ENCODE data around the gene PHGDH.

Gene PHGDH

DNA sequence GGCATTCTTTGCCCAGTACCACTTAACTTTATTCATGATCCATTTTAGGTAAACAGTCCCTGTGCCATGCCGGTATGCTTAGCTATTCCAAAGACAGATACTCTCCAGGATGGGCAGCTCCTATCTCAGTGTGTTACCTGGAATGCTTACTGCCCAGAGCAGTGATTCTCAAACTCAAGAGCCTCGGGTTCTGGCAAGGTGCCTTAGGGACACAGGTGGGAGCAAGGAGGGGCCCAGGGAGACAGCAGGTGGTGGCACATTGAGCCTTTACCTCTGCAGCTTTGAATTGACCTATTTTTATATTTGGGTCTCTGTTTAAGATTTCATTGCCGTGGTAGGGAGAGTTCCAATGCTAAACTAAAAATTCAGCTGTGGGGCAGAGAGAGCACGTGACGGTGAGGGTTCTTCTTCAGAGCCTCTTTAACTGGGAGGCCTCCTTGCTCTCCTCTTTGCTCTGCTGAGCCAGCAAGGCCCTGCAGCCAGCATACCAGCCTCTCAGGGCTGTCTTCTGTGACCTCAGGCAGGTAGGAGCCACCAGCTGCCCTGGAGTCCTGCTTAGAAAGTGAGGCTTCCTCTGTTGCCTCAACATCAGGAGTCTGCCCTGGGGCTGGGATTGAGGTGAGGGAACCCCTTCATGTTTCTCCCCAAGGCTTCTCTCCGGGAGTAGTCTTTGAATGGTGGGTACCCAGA is 20.2 kb downstream of the PHGDH start:
- no peak for DNase-seq (ENCODE audit: low read depth in 3 of 3)

DNA sequence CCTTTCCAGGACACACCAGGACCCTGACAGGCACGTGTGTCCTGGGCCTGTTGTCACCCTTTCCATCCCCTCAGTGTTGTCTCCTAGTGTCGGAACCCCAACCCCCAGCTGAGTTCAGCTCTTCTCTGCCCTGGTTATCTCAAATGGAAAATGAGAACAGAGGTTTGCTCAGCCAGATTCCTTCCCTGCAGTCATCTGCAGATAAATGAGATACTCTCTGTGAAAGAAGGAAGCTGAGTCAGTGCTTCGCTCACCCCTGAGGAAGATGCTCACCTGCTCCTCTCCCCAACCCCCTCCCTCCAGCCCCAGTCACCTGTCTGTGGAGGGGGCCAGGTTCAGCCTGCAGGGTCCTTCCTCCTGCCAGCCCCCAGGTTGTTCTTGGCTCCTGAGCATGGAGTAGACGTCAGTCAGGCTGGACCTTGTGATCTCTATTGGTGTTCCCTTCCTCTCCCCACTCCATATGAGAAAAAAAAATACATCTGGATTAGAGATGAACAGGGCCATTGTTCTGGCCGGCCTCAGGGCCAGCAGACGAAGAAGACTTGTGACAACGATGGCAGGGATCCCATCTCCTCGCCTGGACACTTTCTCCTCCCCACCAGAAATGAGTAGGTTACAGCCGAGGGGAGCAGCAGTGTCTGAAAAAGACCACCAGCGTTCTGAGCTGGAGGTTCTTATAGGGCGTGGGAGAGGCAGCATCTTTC is 20.9 kb downstream of the PHGDH start:
- no peak for DNase-seq (ENCODE audit: low read depth in 3 of 3)

- DNase-seq (ENCODE audit: low read depth in 3 of 3) = no peak
These were observed 22.0 kb downstream of the PHGDH start for GRCh38 chr1:119733754-119734153.

GRCh38 chr1:119735217-119735616 is 23.5 kb downstream of the PHGDH start:
- no peak for DNase-seq (ENCODE audit: low read depth in 3 of 3)

GRCh38 chr1:119736649-119737039 is 24.9 kb downstream of the PHGDH start:
- no peak for DNase-seq (ENCODE audit: low read depth in 3 of 3)

- no peak for DNase-seq (ENCODE audit: low read depth in 3 of 3)
These were observed 25.4 kb downstream of the PHGDH start for GRCh38 chr1:119737040-119737682.

GRCh38 chr1:119738100-119738720 is 26.5 kb downstream of the PHGDH start:
- DNase-seq (ENCODE audit: low read depth in 3 of 3) = no peak

GRCh38 chr1:119739150-119739549 is 27.4 kb downstream of the PHGDH start:
- DNase-seq (ENCODE audit: low read depth in 3 of 3) = no peak

- no peak for DNase-seq (ENCODE audit: low read depth in 3 of 3)
These were observed 28.5 kb downstream of the PHGDH start for GRCh38 chr1:119740261-119740660.

- DNase-seq (ENCODE audit: low read depth in 3 of 3) = no peak
These were observed 29.4 kb downstream of the PHGDH start for GRCh38 chr1:119740896-119741780.

DNA sequence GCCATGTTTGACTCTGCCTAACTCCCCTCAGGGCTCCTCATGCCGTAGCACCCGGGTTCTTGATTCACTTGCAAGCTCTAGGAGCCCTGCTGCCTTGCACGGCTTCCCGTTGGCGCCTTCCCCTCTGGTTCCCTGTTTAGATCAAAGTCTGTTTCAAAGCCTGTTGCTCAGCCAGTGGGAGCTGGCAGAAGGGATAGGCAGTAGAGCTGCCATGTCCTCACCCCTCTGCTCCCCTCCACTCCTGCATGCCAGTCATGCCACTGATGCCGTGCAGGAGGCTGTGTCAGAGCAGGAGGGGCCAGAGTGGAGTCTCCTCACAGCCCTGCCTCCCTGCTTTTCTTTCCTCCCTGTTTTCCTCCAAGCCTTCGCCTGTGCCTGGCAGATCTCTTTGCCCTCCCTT is 30.5 kb downstream of the PHGDH start:
- DNase-seq (ENCODE audit: low read depth in 3 of 3) = no peak

- no peak for DNase-seq (ENCODE audit: low read depth in 3 of 3)
These were observed 30.9 kb downstream of the PHGDH start for GRCh38 chr1:119742677-119743076.

DNA sequence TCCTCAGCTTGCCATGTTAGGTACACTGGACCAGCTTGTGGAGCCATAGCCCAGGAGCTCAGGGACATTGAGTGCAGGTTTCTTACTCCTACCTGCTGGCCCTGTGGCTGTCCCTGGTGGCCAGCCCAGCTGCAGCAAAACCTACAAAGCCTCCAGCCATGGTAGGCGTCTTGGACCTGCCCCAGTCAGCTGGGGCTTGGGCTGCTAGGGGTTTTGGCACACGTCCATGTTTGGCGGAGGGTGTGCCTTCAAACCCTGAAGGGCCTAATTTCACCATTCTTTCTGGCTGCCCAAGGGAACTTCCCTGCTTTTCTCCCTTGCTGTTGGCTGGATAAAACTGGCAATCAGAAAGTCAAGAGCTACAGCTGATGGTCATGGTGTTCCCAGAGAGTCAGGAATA is 31.6 kb downstream of the PHGDH start:
- no peak for DNase-seq (ENCODE audit: low read depth in 3 of 3)

- peak; percentile 28 to 38 (median 34) for DNase-seq (ENCODE audit: low read depth in 3 of 3)
These were observed 32.3 kb downstream of the PHGDH start for GRCh38 chr1:119743776-119744597.

DNA sequence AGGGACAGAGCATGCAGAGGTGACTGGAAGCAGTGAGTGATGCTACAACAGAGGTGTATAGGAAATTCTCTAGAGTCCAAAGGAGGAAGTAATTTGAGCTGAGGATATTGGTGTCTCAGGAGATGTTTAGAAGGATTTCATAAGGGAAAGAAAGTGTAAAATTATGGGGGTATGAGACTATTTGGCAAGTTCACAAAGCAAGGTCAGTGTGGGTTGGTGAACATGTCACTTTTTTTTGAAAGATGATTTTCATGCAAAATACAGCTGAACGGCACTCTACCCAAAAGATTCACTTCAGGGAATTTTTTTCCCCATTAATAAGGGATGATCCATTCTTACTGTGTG is 32.8 kb downstream of the PHGDH start:
- DNase-seq (ENCODE audit: low read depth in 3 of 3) = no peak

DNA sequence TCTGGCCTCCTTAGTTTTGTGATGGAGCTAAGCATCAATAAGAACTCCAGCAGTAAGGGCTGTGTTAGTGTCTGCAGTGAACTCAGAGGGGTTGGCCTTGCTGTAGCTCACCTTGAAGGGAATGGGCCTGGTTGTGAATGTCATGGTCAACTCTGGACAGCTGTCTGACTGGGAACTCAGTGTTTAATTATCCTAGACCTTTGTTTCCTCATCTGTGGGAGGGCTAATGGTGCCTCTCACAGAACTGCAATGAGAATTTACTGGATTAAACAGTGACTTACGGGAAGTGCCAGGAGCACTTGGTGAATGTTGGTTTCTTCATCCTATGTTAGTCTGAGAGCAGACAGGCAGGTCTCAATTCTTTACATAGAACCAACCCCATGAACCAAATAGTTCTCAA is 33.3 kb downstream of the PHGDH start:
- no peak for DNase-seq (ENCODE audit: low read depth in 3 of 3)

GRCh38 chr1:119747451-119747850 is 35.7 kb downstream of the PHGDH start:
- DNase-seq (ENCODE audit: low read depth in 3 of 3) = no peak

DNA sequence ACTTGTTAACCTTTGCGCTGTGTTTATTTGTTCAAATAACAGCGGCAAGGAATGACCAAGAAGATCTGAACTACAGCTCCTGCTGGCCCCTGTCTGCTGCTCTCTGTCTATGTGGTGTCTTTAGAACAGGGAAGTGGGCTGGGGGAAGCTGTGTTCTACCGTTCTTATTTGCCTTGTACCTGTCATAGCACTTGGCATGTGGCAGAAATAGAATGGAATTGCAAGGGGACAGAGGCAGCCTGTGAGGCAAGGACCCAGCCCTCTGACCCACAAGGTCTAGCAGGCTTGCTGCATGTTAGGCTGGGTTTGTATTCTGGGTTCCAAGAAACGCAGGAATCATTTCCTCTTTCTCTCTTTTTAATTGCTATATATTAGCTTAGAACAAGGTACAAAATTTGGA is 36.3 kb downstream of the PHGDH start:
- DNase-seq (ENCODE audit: low read depth in 3 of 3) = no peak

DNA sequence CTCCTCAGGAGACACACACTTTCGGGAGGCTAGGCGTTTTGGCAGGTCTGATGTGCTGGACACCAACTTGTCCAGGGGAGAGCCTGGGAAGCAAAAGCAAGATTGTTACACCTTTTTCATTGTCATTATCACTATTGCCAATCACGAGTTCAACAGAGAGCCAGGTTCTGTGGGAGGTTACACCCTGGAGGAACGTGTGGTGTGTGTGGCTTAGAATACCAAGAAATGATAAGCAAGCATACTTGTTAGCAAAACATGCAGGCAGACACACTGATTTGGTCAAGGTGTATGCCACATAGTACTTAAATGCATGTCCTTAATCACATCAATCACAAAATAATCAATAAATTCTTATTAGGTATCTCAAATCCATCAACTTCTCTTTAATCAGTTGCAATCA is 40.9 kb downstream of the PHGDH start:
- DNase-seq (ENCODE audit: low read depth in 3 of 3) = no peak

DNA sequence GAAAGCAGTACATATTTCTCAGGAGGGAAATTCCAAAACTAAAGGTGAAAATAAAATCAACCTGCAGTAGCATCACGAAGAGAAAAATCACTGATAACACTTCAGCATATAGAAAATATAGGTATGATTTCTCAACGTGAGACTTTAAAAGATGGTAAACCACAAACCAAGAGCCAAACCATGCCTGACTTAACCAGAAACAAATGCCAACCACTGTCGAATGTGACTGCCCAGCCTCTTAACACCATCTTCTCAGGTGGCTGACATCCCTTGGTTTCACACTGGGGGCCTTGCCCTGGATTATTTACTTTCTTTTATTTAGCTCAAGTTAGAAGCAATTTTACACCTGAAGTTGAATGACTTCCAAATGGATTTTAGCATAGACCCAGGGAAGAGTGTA is 46.9 kb downstream of the PHGDH start:
- no peak for DNase-seq (ENCODE audit: low read depth in 3 of 3)

- DNase-seq (ENCODE audit: low read depth in 3 of 3) = no peak
These were observed 50.7 kb downstream of the PHGDH start for GRCh38 chr1:119762409-119762808.

Data from stimulated activated CD4-positive, alpha-beta T cell treated with anti-CD3 and anti-CD28 coated beads, TNF-alpha, amount 100 ng/mL, for 48 hours (primary cell).